GM10266 (cell line): ENCODE measurements around the gene NOL4L.

Experiments
- DNase-seq: peaks from one replicate; pipeline ENCODE4 v3.0.0; 2012; ENCODE audit errors: extremely low spot score
- TF ChIP-seq, protein P1 (sequence below): IDR thresholded peaks from 2 replicates; pipeline ENCODE4 v1.5.1; 2012; ENCODE audit warnings: mild to moderate bottlenecking, low read depth; ENCODE audit not compliant: control insufficient read depth, insufficient read depth; ENCODE audit errors: missing control alignments

NOL4L gene

DNA sequence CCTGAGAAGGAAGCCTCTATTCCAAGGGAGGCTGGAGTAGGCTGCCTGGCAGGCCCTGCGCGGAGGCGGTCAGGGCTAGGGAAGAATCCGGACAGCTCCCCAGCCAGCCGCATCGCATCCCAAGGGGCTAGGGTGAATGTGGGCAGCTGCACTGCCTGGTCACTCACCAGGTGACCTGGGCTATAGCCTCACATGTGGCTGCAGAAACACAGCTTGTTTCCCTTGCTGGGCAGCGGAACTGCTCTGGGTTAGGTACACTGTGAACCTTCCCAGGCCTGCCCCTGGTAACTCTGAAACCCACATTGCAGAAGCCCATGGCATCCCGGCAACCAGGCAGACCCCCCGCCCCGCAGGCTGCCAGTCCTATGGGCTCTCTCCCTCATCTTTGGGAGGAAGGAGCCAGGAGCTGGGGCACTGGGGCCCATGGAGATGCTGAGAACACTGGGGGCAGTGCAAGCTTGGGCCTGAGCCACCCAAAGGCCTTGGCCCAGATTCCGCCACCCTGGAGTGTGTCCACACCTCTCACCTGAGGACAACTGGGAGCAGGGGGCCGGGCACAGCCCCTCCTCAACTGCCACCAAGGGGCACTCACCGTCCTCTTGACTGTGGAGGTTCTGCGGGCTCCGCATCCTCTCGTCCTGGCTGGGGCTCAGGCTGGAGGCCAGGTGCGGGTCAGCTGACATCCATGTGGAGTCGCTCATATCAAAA lies 111.0 kb downstream of the NOL4L start:
- DNase-seq = no peak
- TF ChIP-seq, protein P1, sequence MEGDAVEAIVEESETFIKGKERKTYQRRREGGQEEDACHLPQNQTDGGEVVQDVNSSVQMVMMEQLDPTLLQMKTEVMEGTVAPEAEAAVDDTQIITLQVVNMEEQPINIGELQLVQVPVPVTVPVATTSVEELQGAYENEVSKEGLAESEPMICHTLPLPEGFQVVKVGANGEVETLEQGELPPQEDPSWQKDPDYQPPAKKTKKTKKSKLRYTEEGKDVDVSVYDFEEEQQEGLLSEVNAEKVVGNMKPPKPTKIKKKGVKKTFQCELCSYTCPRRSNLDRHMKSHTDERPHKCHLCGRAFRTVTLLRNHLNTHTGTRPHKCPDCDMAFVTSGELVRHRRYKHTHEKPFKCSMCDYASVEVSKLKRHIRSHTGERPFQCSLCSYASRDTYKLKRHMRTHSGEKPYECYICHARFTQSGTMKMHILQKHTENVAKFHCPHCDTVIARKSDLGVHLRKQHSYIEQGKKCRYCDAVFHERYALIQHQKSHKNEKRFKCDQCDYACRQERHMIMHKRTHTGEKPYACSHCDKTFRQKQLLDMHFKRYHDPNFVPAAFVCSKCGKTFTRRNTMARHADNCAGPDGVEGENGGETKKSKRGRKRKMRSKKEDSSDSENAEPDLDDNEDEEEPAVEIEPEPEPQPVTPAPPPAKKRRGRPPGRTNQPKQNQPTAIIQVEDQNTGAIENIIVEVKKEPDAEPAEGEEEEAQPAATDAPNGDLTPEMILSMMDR = no peak

DNA sequence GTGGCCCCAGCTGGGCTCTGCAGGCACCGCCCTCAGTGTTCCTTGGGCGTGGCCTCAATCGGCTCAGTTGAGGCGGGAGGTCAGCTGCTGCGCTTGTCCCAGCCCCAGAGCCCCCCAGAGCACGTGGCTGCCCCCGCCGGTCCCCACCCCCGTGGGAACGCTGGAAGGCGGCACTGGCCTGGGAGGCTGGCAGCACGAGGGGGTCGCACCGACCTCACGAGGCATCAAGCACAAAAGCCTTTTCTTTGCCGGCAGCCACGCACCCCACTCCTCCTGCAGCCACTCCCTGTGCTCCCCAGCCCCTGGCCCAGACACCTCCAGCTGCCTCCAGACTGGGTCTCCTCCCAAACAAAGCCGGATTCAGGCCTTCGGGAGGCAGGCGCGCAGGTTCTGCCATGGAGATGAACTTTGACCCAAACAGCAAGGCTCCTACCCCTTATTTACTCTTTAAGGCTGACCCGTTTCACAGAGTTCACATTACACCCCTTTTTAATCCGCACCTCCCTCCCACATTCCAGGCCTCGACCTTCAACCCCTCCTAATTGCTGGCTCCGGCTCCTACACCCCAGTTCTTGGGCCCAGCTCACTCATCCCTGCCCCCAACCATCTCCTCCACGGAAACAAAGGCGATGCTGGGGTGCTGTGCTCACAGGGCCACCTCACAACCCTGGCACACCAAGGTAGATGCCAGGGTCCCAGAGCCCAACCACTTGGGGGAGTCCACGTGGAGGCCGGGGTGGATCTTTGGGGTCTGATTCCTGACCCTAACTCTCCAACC lies 111.7 kb downstream of the NOL4L start:
- DNase-seq = no peak
- TF ChIP-seq, protein P1 = no peak

DNA sequence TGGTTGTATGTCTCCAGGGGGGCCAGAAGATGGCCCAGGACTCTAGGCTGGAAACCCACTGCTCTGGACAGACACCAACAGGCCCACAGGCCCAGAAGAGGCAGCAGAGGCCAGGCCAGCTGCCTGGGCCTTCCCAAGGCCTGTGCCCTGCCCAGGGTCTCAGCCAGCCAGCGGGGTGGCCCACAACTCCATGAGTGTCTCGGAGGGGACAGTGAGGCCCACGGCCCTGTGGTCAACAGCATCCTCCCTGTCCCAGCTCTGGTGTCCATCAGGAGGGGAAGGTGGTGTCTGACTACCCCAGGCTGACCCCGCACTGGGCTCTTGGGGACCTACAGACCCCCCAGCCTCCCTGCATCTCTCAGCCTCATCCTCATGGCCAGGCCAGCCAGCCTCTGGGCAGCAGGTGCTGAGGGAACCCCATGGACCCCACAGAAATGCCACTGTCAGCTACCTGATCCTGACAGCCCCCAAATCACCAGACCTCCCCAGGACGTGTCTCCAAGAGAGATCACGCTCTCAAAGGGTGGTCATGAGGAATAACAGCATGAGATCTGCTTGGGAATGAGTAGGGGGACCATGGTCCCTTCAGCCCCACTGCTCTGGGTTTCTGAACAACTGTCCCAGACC lies 112.4 kb downstream of the NOL4L start:
- TF ChIP-seq, protein P1 = no peak
- no peak for DNase-seq

DNA sequence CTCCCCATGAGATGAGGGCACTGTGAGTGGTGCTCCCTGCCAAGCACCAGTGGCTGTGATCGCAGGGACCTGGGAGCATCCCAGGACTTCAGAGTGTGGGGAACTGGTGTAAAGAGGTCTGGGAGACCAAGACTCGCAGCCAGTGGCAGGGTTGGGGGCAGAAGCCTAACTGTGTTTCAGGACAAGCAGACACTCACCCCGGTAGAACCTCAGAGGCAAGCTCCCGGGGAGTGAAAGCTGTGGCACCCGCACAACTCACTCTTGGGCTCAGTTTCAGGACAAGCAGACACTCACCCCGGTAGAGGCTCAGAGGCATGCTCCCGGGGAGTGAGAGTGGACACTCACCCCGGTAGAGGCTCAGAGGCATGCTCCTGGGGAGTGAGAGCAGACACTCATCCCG lies 114.2 kb downstream of the NOL4L start:
- TF ChIP-seq, protein P1 = no peak
- no peak for DNase-seq

DNA sequence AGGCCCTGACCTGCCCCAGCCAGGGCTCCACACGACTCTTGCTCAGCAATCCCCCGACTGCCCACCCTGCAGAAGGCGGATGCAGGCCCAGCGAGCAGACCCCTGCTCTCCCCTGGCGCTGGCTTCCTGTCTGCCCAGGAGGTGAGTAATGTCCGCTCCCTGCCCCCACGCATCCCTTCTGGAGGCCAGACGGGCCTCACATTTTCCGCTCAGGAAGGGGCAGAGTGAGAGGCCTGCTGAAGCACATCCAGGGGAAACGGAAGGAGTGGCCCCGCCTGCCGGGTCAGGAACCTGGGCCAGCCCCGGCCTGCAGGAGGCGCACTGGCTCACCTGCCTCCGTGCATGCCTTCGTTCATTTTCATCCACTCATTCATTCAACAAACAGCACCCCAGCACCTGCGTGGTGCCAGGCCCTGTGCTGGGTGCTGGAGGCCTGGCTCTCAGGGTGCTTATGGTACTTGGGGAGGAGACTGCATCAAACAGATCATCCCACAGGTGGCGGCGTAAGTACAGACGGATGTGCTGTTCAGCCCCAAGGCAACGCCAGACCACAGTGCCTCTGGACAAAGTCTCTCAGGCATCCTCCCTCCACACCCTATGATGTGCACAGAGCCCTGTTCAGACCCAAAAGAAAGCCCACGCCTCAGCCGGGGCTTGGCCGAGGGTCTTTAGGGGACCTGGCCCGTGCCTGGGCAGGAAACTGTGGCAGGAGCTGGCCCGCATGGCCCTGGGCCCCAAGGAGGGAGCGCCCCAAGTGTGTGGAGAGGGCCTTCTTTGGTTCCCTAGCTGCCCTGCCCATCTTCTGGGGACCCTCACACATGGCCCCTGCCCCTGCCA lies 114.9 kb downstream of the NOL4L start:
- no peak for DNase-seq
- TF ChIP-seq, protein P1 = peak; percentile 28

DNA sequence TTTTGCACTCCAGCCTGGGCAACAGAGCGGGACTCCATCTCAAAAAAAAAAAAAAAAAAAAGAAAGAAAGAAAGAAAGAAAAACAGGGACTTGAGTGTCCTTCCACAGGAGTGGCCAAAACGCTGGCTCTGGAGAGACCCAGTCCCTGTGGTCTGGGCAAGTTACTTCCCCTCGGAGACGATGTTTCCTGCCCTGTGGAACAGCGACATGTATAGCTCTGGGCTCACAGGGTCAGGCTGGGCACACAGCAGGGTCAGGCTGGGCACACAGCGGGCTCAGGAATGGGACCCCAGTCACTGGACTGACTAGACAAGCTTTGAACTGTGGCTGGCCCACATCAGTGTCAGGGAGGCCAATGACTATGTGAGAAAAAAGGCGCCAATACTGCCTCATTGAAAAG lies 116.3 kb downstream of the NOL4L start:
- no peak for DNase-seq
- TF ChIP-seq, protein P1 = no peak

DNA sequence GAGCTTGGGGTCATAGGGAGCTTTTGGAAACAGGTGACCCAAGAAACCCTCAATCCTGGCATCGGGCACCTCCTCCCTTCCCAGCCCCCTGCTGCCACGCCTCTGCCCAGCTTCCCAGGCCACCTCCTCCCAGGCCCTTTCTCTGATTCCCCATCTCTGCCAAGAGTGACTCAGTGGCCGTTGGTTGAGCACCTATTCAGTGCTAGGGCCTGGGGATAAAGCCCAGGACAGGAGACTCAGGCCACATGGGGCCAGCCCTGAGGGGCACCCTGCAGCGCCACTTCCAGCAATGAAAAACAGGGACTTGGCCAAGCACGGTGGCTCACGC lies 116.9 kb downstream of the NOL4L start:
- DNase-seq = no peak
- TF ChIP-seq, protein P1 = no peak
